K562 (cell line): ENCODE measurements around the gene HK1. TPM values are rescaled to one million over a fixed set of nuclear protein-coding genes. Genes with fewer than 3 reads are reported as not detected.

ENCODE experiments used
- ATAC-seq: fragments of 200-7000 bp; cut with Tn5 transposase; 3 replicates; pipeline ENCODE4 v1.9.1; 2020; ENCODE audit warnings: moderate library complexity
- BruUV-seq: library from RNA; stranded (reverse); fragments of 400-500 nt; replicated peaks from 2 replicates; lab custom pipeline; 2021; lab: Mats Ljungman, UMichigan
- CTCF ChIA-PET: fragments of 300-600 bp; formaldehyde crosslinking; extraction: SDS; loops from one replicate; lab custom pipeline; 2021; ENCODE audit warnings: low intra/inter-chr PET ratio; lab: Yijun Ruan, JAX
- POLR2A ChIA-PET: fragments of 300-600, 350-650 bp; sonication (Branson Sonifier 250); formaldehyde crosslinking; extraction: SDS; loops from one replicate; lab custom pipeline; 2021; ENCODE audit warnings: antibody characterized with exemption, inconsistent platforms; lab: Yijun Ruan, JAX
- DNase-seq, 4 experiments: peaks; one replicate each; pipeline versions ENCODE4 v3.0.0 to v3.0.0-alpha.2; 2011 to 2018; ENCODE audit warnings: low spot score in 3 of 4, mixed read lengths in 3 of 4; ENCODE audit errors: extremely low read depth in 1 of 4
- FAIRE-seq: peaks from 2 replicates; lab custom pipeline; 2011; peaks lifted over from hg19 to GRCh38; lab: Jason Lieb, UNC
- H2AFZ ChIP-seq: 2 replicates; pipeline ENCODE4 v1.6.0; 2011; ENCODE audit warnings: low read depth, low read length, control low read depth, inconsistent platforms
- H3K27ac ChIP-seq: fragments of 200-600 bp; 3 replicates; pipeline ENCODE4 v1.8.0; 2011; ENCODE audit warnings: low read depth, mild to moderate bottlenecking, control low read depth, inconsistent platforms, low read length, moderate library complexity, mixed read lengths; ENCODE audit errors: extremely low read depth
- H3K27me3 ChIP-seq, 2 experiments: fragments of 300-600 bp in 1 of 2; 2 replicates in 1 of 2; 3 replicates in 1 of 2; pipeline versions ENCODE4 v1.6.0 to v1.8.0; 2011; ENCODE audit warnings: inconsistent platforms in 2 of 2, low read length in 2 of 2, mild to moderate bottlenecking in 1 of 2, mixed read lengths in 1 of 2, moderate library complexity in 1 of 2; ENCODE audit not compliant: control insufficient read depth in 2 of 2, insufficient read depth in 2 of 2
- H3K36me3 ChIP-seq: fragments of 300-600 bp; 3 replicates; pipeline ENCODE4 v1.8.0; 2011; ENCODE audit warnings: mild to moderate bottlenecking, low read length, inconsistent platforms; ENCODE audit not compliant: control insufficient read depth, insufficient read depth
- H3K4me1 ChIP-seq, 2 experiments: fragments of 200-600 bp in 1 of 2; replicated peaks in 1 of 2; 2 replicates in 1 of 2; 3 replicates in 1 of 2; pipeline versions ENCODE4 v1.5.1 to v1.8.0; 2011; ENCODE audit warnings: inconsistent platforms in 2 of 2, low read length in 2 of 2, mild to moderate bottlenecking in 1 of 2, mixed read lengths in 1 of 2, moderate library complexity in 1 of 2; ENCODE audit not compliant: control insufficient read depth in 2 of 2, insufficient read depth in 2 of 2
- H3K4me2 ChIP-seq: 2 replicates; pipeline ENCODE4 v1.6.1; 2011; ENCODE audit warnings: low read length, control low read depth, inconsistent platforms, mixed read lengths; ENCODE audit not compliant: insufficient read depth
- H3K4me3 ChIP-seq: fragments of 200-600 bp; sonication (generic), shearing (Covaris generic); 2 replicates; pipeline ENCODE4 v1.5.1; 2016; ENCODE audit warnings: control low read depth, inconsistent platforms
- H3K79me2 ChIP-seq: fragments of 200-600 bp; 3 replicates; pipeline ENCODE4 v1.8.0; 2011; ENCODE audit warnings: low read length, inconsistent platforms; ENCODE audit not compliant: control insufficient read depth, insufficient read depth
- H3K9ac ChIP-seq, 2 experiments: 2 replicates each; pipeline versions ENCODE4 v1.6.0 to v1.6.1; 2011; ENCODE audit warnings: low read depth in 2 of 2, low read length in 2 of 2, control low read depth in 1 of 2, inconsistent platforms in 1 of 2, mild to moderate bottlenecking in 1 of 2, mixed read lengths in 1 of 2; ENCODE audit not compliant: insufficient read depth in 1 of 2
- H3K9me1 ChIP-seq: one replicate; pipeline ENCODE4 v1.6.0; 2011; ENCODE audit warnings: inconsistent platforms, mild to moderate bottlenecking, low read length, moderate library complexity; ENCODE audit not compliant: control insufficient read depth, insufficient read depth
- H3K9me3 ChIP-seq: replicated peaks from 2 replicates; pipeline ENCODE4 v1.5.1; 2011; ENCODE audit warnings: low read depth, low read length, inconsistent platforms; ENCODE audit not compliant: control insufficient read depth, insufficient read depth
- H4K20me1 ChIP-seq: replicated peaks from 2 replicates; pipeline ENCODE4 v1.6.1; 2011; ENCODE audit warnings: low read length, inconsistent platforms, mixed read lengths; ENCODE audit not compliant: control insufficient read depth, insufficient read depth
- E2F1 ChIP-seq: sonication (generic); formaldehyde crosslinking; IDR thresholded peaks from 2 replicates; pipeline ENCODE4 v1.8.1; 2023; ENCODE audit warnings: mild to moderate bottlenecking, missing genetic modification reagents, moderate library complexity
- ETS2 ChIP-seq: IDR thresholded peaks from 2 replicates; pipeline ENCODE4 v1.6.1; 2016; ENCODE audit warnings: borderline replicate concordance, missing genetic modification characterization, mild to moderate bottlenecking, moderate library complexity, missing compliant biosample characterization; ENCODE audit not compliant: poor library complexity, severe bottlenecking
- FOSL1 ChIP-seq: fragments of 200-800 bp; sonication (Bioruptor generic); conservative IDR thresholded peaks from 2 replicates; pipeline ENCODE4 v1.6.1; 2016; ENCODE audit warnings: missing genetic modification characterization, missing compliant biosample characterization
- KLF10 ChIP-seq: fragments of 250-450 bp; sonication (Bioruptor Pico); IDR thresholded peaks from 2 replicates; pipeline ENCODE4 v1.6.1; 2021; ENCODE audit warnings: matching md5 sums
- MYC ChIP-seq, 2 experiments: fragments of 250-450 bp in 1 of 2; sonication (Bioruptor Pico) in 1 of 2; IDR thresholded peaks; 2 replicates each; pipeline versions ENCODE4 v1.5.1 to v1.6.1; 2012 to 2021; ENCODE audit warnings: low read depth in 2 of 2, borderline replicate concordance in 1 of 2, improper control_type of control experiment in 1 of 2, low read length in 1 of 2, mild to moderate bottlenecking in 1 of 2, moderate library complexity in 1 of 2
- NR2F6 ChIP-seq: fragments of 450-650 bp; formaldehyde crosslinking; IDR thresholded peaks from 2 replicates; pipeline ENCODE4 v1.4.0; 2020; ENCODE audit warnings: mild to moderate bottlenecking
- SIX5 ChIP-seq, 2 experiments: IDR thresholded peaks; 2 replicates each; pipeline ENCODE4 v1.6.1; 2011; ENCODE audit warnings: low read length in 2 of 2, borderline replicate concordance in 1 of 2, low read depth in 1 of 2, mild to moderate bottlenecking in 1 of 2, moderate library complexity in 1 of 2; ENCODE audit not compliant: insufficient read depth in 1 of 2
- ZHX1 ChIP-seq: fragments of 150-350 bp; conservative IDR thresholded peaks from 2 replicates; pipeline ENCODE4 v1.6.1; 2014; ENCODE audit warnings: low read length
- WGBS: fragments of 100-300 bp; shearing (Covaris generic); methylation state at CpG from one replicate; pipeline ENCODE4 v1.1.6; 2016; ENCODE audit warnings: low coverage, mixed read lengths; ENCODE audit not compliant: insufficient coverage; ENCODE audit errors: missing lambda C conversion rate; 5-methylcytosine and 5-hydroxymethylcytosine counted together
- in situ Hi-C: fragments of 300-500 bp; cut with MboI; formaldehyde crosslinking; loops from 4 replicates; pipeline ENCODE4 v1.15.0; 2018; ENCODE audit warnings: inconsistent platforms, mixed read lengths
- intact Hi-C: fragments of 100-400 bp; cut with micrococcal nuclease; formaldehyde crosslinking; loops from 2 replicates; pipeline ENCODE4 v1.14.2; 2022
- polyA plus RNA-seq, 8 experiments: library from polyadenylated mRNA; depleted of rRNA in 4 of 8; stranded (reverse) in 5 of 8; unstranded in 3 of 8; fragments of >200 nt; fragmentation: Nextera tagmentation in 2 of 8; fragmentation: Illumina TruSeq in 1 of 8; extraction: Ambion mirVana in 2 of 8; extraction: Trizol in 1 of 8; gene quantifications; 2 replicates each; pipeline versions ENCODE4 v1.2.1 to v1.2.3, GENCODE V29; 2011 to 2014; ENCODE audit warnings: inconsistent platforms in 1 of 8, missing spikeins in 1 of 8
- total RNA-seq, 7 experiments: library from RNA; depleted of rRNA in 6 of 7; stranded (reverse); fragments of >200 nt in 6 of 7; fragmentation: Illumina TruSeq in 2 of 7; extraction: Trizol in 2 of 7; gene quantifications; 2 replicates each; pipeline versions ENCODE4 v1.2.1 to v1.2.3, GENCODE V29; 2011 to 2021; ENCODE audit warnings: low replicate concordance in 1 of 7

Gene HK1
- total and polyA plus RNA-seq, 9 of the 15 experiments (the other 6 are each of a cell fraction or from before 2014, with no cell fraction given), result 29.2 to 444 (median 193) TPM

- TF ChIP-seq MYC (IDR thresholded peaks at IDR 0.05; ENCODE audit: low read depth, low read length) (no peak), MYC (CRISPR knock-in tag; IDR thresholded peaks at IDR 0.05; ENCODE audit: borderline replicate concordance, low read depth) (0 out of 2 replicates have a peak, but pooled peaks have one; percentile 65), ZHX1 (no peak)
These were observed 49.4 kb downstream of the HK1 start (continued) for GRCh38 chr10:69327463-69328379.

GRCh38 chr10:69328380-69328735 is 50.1 kb downstream of the HK1 start:
- peak overlapping the region; percentile 70 for H3K4me2 ChIP-seq
- CTCF ChIA-PET, result no interaction called here
- peaks cover 98% of the 10 kb centered on the region for H3K79me2 ChIP-seq
- 43% methylated on average over 8 of the region's 8 CpGs for WGBS
- H3K4me1 ChIP-seq, result peaks cover 31 to 53% of the 10 kb centered on the region in 2 experiments
- peaks cover 5% of the 10 kb centered on the region for H3K9me1 ChIP-seq
- ATAC-seq (peak; percentile 35), FAIRE-seq (peak; percentile 11), DNase-seq (no peak)
- no peaks in the 10 kb centered on the region for H3K27me3 ChIP-seq
- H4K20me1 ChIP-seq, result peaks cover 43% of the 10 kb centered on the region
- BruUV-seq, result no TSS peak
- intact Hi-C loops, result no loop called here
- peak overlapping the region; percentile 65 for H3K27ac ChIP-seq
- peak overlapping the region; percentile 19; the same call in 1 of the 2 replicates for H2AFZ ChIP-seq
- in situ Hi-C loops, result no loop called here
- POLR2A ChIA-PET, result interaction anchor here (0.5 to 3.6 kb wide), 4 partner anchors 9 to 966 kb away, joined by 4 to 47 read pairs (median 6); no protein-coding TSS in a partner anchor
- peak overlapping the region; percentile 35 to 88 for H3K9ac ChIP-seq
- H3K36me3 ChIP-seq, result peaks cover 67% of the 10 kb centered on the region
- H3K4me3 ChIP-seq, result no peak overlapping the region
- H3K9me3 ChIP-seq, result no peaks in the 10 kb centered on the region
- no peak for TF ChIP-seq ETS2 (tag)
- TF ChIP-seq KLF10, result no peak
- TF ChIP-seq E2F1 (CRISPR knock-in tag), result no peak
- TF ChIP-seq SIX5 (IDR thresholded peaks at IDR 0.05; ENCODE audit: borderline replicate concordance in 1 of 2, insufficient read depth in 1 of 2, low read depth in 1 of 2, low read length in 2 of 2), result no peak
- no peak for TF ChIP-seq NR2F6 (CRISPR knock-in tag)
- no peak for TF ChIP-seq FOSL1 (tag)
